Measurements from ENCODE around the gene EIF3L.

Gene EIF3L

DNA sequence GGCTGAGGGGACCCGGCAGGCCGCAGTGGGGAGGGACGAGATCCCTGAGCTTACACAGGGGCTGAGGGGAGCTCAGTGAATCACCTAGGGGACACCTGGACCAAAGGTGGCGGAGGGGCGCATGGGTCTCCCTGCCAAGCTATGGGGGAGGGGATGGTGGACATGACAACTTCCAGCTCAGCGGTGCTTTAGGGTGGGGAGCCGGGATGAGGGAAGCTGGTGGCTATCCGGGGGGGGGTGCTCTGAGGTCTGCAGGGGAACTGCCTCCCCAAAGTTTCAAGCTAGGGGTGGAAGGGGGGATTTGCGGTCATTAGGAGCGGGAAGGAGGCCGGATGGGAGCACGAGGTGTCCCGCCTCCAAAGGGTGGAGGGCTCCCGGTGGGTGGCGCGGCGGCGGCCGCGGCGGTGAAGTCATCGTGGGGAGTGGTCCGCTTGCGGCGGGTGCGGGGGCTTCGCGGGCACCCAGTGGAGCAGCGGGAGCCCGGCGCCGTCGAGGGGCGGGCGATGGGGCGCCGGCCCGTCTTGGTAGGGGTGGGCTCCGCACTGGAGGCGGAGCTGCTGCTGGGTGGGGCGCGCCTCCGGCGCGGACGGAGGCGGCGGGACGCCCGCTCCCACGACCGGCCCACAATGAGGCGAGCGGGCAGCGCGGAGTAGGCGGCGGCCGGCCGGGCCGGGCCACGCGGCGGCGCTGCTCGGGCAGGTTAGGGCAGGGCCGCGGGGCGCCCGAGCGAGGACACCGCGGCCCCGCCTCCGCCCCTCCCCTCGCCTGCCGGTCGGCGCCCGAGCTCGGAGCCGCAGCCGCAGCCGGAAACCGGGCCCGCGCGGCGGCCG, 56.5 kb downstream of the EIF3L start, which contains the start of gene MICALL1:
Gene MICALL1, plus strand, starts transcription at position 764 of the 830 bp plus-strand sequence. CDS start 126 bp downstream, outside the sequence.
- DNase-seq (ENCODE audit: low read depth), result no peak

DNA sequence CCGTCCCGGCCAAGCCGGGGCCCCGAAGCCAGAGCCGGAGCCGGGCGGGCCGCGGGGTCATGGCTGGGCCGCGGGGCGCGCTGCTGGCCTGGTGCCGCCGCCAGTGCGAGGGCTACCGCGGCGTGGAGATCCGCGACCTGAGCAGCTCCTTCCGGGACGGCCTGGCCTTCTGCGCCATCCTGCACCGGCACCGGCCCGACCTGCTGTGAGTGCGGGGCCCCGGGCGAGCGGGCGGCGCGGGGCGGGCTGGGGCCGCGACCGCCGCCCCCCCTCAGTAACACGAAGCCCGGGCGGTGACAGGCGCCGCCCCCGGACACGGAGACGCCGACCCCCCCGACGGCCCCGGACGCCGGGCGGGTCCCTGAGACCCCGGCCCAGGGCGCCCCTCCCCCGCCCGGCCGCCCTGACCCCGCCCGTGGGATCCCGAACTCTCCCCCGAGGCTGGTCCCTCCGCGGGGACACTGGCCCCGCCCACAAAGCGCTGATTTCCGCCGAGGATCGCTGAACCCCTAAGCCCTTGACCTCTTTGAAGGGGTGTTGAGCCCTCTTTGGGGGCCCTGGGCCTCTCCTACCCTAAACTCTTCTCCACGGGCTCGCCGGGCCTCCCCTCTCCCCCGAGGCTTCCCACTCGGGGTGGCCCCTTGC, 57.3 kb downstream of the EIF3L start:
- no peak for DNase-seq (ENCODE audit: low read depth)

DNA sequence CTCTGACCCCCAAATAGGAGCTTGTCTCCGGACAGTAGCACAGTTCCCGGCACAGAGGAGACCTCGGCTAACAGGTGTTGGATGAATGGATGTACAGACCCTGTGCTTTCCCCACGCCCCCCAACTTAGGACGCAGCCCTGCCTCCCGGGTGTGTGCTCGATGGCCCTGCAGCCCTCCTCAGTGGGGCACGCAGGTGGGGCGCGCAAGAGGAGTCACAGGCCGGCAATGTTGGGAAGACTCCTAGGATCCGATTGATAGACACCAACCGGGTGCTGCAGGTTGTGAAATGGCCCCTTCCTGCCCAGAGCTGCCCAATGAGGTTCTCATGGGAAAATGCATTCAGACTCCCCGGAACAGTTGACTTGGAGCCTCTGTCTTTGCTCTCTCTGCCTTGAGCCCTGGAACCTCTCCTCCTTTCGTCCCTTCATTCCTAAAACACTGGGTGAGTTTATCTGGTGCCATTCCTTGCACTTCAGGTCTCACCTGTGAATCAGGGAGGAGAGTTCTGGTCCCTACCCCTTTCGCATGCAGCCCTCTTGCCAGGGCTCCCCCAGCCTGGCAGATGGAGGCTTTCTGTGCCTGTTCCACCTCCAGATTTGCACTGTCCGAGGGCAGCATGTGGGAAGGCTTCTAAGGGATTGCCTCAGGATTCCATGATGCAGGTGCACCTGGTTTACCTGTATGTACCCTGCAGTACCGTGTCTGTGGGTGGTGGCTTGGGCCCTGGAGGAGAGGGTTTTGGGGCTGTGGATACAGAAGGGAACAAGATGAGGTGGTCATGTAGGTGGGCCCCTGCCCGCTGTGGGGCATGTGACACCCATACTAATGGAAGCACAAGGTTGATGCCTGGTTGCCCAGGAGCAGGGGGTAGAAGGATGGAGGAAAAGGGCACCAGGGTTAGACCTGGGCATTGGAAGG, 58.1 kb downstream of the EIF3L start:
- no peak for DNase-seq (ENCODE audit: low read depth)

DNA sequence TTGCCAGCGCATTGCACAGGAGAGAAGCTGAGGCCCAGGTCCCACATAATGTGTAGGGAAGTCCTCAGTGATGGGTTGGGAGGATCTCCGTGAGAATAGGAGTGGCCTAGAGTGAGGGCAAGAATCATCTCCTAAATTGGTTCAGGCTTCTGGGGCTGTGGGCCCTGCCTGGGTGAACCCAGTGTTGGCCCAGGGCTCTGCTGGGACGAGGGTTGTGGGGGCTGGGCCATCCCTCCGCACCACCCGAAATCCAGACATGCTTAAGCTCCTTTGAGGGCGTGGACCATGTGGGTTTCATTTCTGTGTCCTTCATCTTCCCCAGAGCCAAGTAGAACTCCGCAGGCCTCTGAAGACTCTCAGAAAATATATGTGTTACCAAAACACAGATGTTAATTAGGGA, 60.5 kb downstream of the EIF3L start:
- no peak for DNase-seq (ENCODE audit: low read depth)

DNA sequence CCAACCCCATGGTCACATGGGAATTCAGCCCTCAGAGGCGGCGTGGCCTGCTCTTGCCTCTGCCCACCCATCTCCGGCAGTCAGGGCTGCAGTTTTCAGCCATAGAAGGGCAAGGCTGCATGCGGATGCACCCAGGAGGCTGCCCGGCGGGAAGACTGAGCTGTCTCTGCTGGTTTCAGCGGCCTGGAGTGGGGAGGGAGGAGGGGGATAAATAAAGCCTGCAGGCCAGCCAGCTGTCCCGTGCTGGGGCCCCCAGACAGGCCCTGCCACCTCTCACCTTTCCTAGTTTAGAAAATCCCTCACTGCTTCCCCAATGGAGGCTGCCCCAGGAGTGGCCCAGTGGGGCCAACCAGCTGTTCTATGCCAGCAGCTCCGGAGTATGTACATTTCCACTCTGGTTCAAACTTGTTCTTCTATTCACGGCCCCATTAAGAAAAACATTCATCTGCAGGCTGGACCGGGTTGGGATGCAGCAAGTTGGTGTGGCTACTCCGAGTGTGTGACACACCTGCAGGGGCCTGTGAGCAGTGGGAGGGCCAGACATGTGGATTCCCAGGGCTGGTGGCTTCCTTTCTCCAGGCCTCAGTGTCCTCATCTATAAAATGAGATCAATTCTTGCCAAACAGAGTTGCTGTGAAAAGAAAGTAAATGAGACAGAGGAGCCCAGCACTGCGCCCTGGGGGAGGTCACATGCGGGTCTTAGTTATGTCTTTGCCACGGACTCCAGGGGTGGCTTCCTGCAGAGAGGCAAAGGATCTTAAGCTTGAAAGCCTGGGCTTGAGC, 61.9 kb downstream of the EIF3L start:
- DNase-seq (ENCODE audit: low read depth), result no peak

DNA sequence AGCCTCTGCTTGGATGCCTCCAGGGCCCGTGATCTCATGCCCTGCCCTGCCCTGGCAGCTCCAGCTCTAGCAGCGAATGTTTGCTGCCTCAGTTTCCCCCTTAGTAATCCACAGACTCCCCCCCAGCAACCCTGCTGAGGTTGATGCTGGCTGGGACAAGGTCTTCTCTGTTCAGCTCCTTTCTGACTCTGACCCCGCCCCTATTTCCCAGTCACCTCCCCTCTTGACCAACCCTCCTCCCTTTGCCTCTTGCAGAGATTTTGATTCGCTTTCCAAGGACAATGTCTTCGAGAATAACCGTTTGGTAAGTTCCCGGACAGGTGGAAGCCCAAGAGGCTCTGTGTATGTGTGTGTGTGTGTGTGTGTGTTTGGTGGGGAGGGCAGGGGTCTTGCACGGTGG, 62.5 kb downstream of the EIF3L start:
- no peak for DNase-seq (ENCODE audit: low read depth)

DNA sequence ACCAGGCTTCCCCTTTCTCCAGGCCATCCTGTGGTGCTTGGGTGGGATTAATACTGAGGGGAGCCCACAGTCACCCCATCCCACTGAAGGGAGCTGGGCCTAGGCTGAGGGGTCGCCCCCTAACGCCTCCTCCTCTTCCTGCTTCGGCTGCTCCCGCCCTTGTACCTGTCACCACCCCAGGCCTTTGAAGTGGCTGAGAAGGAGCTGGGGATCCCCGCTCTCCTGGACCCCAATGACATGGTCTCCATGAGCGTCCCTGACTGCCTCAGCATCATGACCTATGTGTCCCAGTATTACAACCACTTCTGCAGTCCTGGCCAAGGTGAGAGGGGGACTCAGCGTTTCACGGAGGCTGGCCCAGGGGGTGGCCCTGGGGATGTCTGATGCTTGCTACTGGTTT, 63.0 kb downstream of the EIF3L start:
- no peak for DNase-seq (ENCODE audit: low read depth)

DNA sequence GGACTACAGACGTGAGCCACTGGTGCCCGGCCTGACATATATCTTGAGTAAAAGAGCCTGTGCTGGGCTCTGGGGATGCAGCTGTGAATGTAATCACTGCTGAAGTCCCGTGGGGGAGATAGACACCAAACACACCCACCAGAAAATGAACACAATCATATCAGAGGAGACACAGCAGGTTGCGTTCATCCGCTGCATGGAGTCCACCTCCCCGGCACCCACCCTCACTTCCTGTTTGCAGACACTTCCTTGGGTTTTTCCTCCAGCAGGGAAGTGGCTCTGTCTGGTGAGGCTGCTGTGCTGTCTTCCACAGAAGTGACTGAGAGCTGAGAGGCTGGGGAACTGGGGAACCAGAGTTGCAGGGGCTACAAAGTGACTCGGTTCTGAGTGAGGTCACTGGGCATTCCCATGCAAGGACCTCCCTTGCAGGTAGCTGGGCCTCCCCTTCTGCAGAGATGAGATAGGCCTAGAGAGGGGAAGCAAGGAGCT, 64.1 kb downstream of the EIF3L start:
- DNase-seq (ENCODE audit: low read depth), result no peak

DNA sequence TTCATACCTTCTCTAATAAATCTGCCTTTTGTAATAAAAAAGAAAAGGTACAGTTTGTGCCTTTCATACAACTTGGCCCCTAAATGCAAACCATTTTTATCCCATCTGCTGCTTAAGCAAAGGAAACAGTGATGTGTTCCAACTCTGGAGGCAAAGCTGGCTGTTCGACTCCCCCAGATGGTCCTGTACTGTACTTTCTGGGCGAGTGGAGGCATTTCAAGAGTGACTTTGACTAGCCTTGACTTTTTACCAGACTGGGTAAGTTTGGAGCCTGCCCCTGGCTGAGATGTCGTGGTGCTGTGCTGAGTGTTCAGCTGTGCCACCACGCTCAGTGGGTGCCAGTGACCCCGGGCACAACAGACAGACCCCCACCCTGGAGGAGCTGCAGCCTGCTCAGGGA, 67.1 kb downstream of the EIF3L start:
- DNase-seq (ENCODE audit: low read depth), result no peak

DNA sequence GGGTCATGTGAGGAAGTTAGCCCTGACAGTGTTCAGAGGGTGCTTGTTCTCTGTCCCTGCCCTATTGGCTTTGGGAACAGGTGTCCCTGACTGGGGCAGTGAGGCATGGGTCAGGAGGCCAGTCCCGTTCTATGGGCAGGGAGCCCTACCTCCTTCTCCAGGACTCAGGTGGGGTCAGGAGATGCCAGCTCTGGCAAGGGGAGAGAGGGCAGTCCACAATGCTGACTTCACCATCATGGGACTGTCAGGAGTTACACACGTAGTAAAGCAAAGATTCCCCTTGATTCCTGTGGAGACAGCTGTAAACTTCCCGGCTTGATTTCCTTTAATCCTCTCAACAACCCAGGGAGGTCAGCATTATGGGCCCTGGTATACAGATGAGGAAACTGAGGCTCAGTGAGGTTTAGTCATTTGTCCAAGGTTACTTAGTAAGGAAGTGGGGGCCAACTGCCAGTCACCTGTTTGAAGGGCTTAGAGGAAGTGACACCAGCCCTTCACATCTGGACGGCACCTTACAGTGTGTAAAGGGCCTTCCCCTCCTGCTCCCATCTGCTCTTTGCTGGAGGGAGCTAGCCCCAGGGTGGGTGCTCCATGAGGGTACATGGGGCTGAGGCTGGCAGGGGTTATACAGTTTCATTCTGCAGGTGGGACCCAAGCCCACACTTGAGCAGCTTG, 68.8 kb downstream of the EIF3L start:
- no peak for DNase-seq (ENCODE audit: low read depth)

DNA sequence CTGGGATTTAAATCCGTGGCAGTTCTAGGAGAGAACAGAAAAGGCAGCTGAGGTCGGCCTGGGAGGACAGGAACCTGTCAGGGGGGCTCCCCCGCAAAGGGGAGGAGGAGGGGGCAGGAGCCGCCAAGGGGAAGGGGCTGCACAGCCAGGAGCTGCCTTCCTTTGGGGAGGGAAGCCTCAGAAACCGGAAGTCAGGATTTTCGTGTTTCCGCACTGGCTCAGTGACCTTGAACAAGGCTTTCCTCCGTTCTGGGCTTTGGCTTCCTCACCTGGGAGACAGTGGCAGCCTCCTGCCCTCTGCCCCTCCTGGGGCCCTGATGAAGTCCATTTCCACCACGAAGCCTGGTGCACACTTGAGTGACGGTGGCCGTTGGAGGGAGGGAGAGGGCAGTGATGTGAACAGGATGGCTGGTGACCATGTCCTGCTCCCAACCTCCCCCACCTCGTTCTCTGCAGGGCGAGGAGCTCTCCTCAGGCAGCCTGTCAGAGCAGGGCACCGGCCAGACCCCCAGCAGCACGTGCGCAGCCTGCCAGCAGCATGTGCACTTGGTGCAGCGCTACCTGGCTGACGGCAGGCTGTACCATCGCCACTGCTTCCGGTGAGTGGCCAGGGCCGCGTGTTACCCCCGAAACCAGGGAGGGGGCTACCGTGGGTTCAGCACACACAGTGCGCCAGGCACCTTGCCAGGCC, 69.5 kb downstream of the EIF3L start:
- no peak for DNase-seq (ENCODE audit: low read depth)

DNA sequence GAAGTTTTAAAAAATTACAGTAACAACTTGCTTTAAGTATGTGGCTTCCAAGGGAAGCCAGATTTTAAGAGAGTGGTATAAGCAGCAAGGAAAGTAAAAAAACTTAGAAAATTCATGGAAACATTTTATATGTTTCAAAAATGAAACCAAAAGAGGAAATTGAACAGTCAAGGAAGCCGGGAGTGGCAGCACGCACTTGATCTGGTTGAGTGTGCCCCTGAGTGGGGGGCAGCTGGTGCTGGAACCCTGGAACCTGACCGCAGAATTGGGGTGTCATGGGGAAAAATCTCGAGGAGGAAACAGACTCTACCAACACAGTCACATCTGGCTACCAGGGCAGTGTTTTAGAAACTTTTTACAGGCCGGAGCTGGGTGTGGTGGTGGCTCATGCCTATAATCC, 70.9 kb downstream of the EIF3L start:
- no peak for DNase-seq (ENCODE audit: low read depth)

DNA sequence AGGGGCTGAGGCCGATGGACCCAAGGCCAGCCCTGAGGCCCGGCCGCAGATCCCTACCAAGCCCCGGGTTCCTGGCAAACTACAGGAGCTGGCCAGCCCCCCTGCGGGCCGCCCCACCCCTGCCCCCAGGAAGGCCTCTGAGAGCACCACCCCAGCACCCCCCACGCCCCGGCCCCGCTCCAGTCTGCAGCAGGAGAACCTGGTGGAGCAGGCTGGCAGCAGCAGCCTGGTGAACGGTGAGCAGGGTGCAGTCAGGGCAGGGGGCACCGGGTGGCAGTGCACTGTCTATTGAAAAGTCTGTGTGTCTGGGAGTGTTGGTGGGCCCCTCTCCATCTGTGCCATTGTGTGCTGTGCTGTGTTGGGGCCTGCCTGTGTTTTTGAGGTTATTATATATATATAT, 73.0 kb downstream of the EIF3L start:
- no peak for DNase-seq (ENCODE audit: low read depth)

DNA sequence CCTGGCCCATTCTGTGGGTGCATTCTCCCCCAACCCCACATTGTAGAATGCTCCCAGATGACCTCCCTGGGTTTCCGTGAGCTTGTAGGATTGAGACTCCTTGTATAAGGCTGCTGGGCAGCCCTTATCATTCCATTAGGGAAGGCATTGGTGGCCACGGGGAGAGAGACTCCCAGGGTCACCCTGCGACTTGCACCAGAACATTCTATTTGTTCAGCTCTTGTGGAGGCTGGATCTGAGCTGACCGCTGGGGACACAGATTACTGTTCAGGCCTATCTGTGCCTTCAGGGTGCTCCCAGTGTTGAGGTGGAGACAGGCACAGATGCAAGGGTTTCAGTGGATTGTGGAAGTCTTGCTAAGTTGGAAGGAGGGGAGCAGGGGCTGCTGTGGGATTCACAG, 74.7 kb downstream of the EIF3L start:
- no peak for DNase-seq (ENCODE audit: low read depth)

DNA sequence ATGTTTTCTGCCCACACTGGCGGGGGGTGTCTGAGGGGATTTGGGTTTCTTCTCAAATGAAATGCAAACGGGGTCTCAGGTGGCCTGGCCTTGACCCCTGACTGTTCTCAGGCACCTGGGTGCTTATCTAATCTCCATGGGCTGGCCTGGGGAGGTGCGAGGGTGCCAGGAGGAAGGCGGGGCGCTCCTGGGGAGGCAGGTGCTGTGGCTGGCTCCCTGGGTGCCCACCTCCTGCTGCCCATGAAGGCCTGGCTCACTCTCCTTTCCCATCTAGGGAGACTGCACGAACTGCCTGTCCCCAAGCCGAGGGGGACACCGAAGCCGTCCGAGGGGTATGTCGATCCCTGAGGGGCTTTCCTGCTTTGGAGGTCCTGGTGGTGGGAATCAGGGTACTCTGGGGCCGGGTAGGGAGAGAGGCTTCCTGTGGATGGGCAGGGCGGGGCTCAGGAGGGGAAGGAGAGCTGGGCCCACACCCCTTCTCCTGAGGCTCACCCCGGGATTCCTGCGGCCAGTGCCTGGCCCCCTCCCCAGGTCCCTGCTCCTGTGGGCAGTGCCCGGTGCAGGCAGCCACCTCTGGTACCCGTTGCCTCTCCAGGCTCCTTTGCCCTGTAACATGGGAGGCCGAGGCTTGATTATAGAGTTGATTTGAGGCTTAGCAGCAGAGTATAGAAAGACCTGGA, 75.3 kb downstream of the EIF3L start:
- DNase-seq (ENCODE audit: low read depth), result no peak

DNA sequence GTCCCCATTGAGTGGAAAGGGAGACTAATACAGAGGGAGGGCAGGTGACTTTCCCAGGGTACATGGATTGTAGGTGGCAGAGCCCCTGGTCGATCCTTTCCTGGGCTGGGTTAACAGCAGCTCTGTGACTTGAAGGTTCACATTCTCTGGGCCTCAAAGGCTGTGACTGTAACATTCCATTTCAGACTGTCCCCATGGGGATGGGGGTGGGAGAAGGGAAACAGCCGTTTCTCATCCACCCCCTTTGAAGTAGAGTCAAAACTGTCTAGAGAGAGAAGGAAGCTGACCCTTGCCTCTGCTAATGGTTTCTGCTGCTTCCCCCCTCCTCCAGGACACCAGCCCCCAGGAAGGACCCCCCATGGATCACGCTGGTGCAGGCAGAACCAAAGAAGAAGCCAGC, 76.1 kb downstream of the EIF3L start:
- no peak for DNase-seq (ENCODE audit: low read depth)

DNA sequence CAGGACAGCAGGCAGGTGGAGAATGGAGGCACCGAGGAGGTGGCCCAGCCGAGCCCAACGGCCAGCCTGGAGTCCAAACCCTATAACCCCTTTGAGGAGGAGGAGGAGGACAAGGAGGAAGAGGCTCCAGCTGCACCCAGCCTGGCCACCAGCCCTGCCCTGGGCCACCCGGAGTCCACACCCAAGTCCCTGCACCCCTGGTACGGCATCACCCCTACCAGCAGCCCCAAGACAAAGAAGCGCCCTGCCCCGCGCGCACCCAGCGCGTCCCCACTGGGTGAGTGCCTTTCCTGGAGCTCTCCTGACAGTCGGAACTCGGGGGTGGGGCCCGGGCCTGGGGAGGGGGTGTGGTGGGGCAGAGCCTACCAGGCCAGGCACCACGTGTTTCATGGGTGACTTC, 76.5 kb downstream of the EIF3L start:
- no peak for DNase-seq (ENCODE audit: low read depth)

DNA sequence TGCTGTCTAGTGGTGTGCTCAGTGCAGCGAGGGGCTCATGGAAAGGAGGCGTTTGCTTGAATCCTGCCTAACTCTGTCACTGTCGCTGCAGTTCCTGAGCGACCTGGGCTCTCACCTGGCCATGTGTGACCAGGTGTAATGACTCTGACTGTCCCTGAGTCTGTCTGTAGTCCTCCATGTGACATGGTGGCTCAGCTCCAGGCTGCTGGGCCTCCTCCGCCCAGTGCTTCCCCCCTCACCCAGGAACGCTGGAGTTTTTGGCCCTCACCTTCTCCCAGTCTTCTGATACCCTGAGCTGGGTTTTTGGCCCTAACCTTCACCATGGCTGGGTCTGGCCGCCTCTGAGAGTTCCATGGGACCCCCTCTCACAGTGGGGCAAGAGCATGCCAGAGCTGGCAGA, 77.1 kb downstream of the EIF3L start:
- DNase-seq (ENCODE audit: low read depth), result no peak

DNA sequence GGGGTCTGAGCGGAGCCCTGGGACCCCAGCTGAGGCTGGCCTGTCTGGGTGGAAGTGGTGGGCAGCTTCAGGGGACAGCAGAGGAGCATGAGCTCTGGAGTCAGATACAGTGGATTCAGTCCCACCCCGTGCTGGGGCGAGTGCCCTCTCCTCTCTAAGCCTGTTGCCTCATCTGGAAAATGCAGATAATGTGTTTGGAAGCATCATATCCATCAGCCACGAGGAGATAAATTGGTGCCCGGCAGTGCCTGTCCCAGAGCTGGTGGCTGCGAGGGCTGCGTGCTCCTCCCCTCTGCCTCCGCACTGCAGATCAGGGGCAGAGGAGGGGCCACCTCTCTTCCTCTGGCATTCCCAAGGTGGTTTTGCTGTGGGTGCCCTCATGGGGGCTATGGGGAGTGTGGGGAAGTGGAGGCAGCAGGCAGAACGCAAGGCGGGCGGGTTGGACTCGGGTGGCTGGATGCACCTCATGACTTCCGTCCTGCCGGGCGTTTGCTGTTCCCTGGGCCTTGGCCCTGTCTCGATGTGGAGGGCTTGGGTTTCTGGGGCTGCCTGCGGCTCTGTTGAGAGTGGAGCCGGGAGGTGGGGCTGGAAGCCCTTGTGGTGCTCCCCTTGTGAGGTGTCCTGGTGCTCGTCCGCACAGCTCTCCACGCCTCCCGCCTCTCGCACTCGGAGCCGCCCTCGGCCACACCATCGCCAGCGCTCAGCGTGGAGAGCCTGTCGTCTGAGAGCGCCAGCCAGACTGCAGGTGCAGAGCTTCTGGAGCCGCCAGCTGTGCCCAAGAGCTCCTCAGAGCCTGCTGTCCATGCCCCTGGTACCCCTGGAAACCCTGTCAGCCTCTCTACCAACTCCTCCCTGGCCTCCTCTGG, 77.8 kb downstream of the EIF3L start:
- no peak for DNase-seq (ENCODE audit: low read depth)
